ENCODE data around the gene SHMT2.

SHMT2 gene

DNA sequence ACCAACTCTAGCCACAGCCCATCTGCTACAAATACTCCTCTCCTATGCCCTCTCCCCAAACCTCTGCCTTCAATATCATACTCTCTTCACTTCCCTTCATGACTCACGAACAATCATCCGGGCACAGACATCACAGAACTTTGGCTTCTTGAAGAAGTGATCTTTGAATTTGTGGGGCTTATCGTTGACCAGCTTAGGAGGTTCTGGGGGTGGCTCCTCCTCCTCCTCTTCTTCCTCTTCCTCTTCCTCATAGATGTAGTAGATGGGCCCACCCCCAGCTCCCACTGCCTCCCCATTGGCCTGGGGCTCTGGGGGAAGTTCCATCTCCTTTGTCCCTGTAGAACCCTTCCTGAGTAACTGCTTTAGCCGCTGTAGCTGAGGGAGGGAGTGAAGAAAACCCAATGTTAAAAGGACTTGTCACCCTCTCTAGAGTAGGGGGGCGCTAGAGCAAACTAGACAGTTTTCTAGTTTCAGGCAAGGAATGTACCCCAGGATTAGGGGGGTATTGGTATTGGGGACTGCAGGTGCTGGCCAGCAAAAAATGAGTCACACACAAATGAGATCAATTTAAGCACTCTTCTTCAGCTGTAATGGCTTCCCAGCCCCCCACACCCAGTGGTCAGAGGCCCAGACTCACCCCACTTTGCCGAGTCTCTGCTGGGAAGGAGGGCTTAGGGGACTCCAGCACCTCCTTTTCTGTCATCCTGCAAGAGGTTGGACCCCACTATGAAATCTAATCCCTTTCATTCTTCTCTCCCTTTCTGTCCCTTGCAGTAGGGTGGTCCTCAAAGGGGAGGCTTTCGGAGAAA lies 19.6 kb downstream of the SHMT2 start:
- Histone ChIP-seq H3K4me3 (ENCODE audit: low read depth in 1 of 2, low read length in 2 of 2) (no peak overlapping the region), H3K4me1 (ENCODE audit: insufficient read depth, low read length) (no peaks in the 10 kb centered on the region), H3K9me3 (ENCODE audit: low read length) (no peaks in the 10 kb centered on the region), H3K27me3 (ENCODE audit: control insufficient read depth in 1 of 2, insufficient read depth in 2 of 2, low read length in 2 of 2) (peaks cover 16 to 17% of the 10 kb centered on the region in 2 donors), H3K36me3 (ENCODE audit: insufficient read depth, low read length) (no peaks in the 10 kb centered on the region), H3K27ac (ENCODE audit: low read depth, low read length) (no peak overlapping the region), H3K9ac (ENCODE audit: low read length) (no peak overlapping the region)

DNA sequence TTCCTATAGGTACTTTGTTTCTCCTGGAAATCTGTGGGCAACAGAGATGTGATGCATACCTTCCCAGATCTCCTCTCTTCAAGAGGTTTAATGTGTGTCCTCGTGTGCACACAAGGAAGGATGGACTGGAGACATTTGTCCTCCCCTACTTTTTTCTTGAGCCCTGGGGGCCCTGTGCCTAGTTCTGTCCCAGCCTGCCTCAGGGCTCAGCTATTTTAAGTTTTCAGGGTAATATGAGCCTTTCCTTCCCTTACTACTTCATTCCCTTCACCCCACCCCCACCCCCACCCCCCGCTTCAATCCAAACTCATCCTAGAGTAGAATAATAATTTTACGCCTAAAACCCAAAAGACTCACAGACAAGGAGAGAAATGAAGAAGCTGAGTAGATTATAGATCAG lies 21.0 kb downstream of the SHMT2 start:
- Histone ChIP-seq H3K4me3 (ENCODE audit: low read depth in 1 of 2, low read length in 2 of 2) (no peak overlapping the region), H3K9me3 (ENCODE audit: low read length) (no peaks in the 10 kb centered on the region), H3K4me1 (ENCODE audit: insufficient read depth, low read length) (no peaks in the 10 kb centered on the region), H3K27ac (ENCODE audit: low read depth, low read length) (no peak overlapping the region), H3K9ac (ENCODE audit: low read length) (no peak overlapping the region), H3K27me3 (ENCODE audit: control insufficient read depth in 1 of 2, insufficient read depth in 2 of 2, low read length in 2 of 2) (peaks cover 4 to 8% of the 10 kb centered on the region in 2 donors), H3K36me3 (ENCODE audit: insufficient read depth, low read length) (peaks cover 6% of the 10 kb centered on the region)

GRCh38 chr12:57250956-57251355 lies 21.4 kb downstream of the SHMT2 start, which contains the start of gene STAC3:
STAC3 (minus strand) TSS chr12:57251187; CDS start chr12:57249636, 1,551 bp downstream.
- no peak within 1 kb of the TSS for H3K27ac ChIP-seq (ENCODE audit: low read depth, low read length)
- no peaks in the 10 kb centered on the region for H3K4me1 ChIP-seq (ENCODE audit: insufficient read depth, low read length)
- peaks cover 10% of the 10 kb centered on the region for H3K36me3 ChIP-seq (ENCODE audit: insufficient read depth, low read length)
- no peak within 1 kb of the TSS for H3K9ac ChIP-seq (ENCODE audit: low read length)
- peaks cover 4 to 8% of the 10 kb centered on the region in 2 donors for H3K27me3 ChIP-seq (ENCODE audit: control insufficient read depth in 1 of 2, insufficient read depth in 2 of 2, low read length in 2 of 2)
- H3K4me3 ChIP-seq (ENCODE audit: low read depth in 1 of 2, low read length in 2 of 2), result no peak within 1 kb of the TSS
- no peaks in the 10 kb centered on the region for H3K9me3 ChIP-seq (ENCODE audit: low read length)

DNA sequence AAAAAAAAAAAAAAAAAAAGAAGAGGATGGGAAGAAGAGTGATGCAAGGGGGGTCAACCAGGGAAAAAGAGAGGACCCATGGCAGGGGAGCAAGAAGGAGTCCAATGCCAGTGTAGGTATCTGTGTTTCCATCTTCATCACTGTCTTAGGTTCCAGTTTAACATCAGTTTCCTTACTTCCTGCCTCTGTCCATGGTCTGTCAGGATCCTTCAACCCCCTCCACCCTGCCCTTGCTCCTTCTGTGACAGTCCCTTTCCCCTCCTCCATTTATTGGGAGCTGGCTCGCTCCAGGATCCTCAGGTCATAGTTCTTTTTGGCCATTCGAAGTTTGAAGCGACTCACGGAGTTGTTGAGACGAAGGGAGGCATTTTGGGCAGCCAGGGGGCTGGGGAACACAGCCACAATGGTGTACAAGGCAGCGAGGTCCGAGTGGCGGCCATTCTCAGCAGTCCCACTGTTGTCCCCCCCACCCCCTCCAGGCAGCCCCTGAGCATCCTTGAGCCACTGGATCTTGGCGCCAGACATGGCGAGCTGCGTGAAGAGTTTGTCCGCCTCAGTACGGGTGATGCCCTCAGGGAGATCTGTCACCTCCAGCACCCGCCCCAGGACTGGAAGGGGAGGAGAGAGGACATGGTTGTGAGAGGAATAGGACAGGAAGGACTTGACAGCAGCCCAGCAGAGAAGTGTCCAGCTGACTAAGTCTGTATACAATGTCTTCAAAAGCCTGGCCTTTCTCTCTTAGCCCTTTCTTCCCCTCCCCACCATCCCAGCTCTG lies 25.2 kb downstream of the SHMT2 start:
- Histone ChIP-seq H3K9ac (ENCODE audit: low read length) (no peak overlapping the region), H3K4me1 (ENCODE audit: insufficient read depth, low read length) (no peaks in the 10 kb centered on the region), H3K27me3 (ENCODE audit: control insufficient read depth in 1 of 2, insufficient read depth in 2 of 2, low read length in 2 of 2) (no peaks in the 10 kb centered on the region), H3K27ac (ENCODE audit: low read depth, low read length) (no peak overlapping the region), H3K9me3 (ENCODE audit: low read length) (no peaks in the 10 kb centered on the region), H3K4me3 (ENCODE audit: low read depth in 1 of 2, low read length in 2 of 2) (no peak overlapping the region), H3K36me3 (ENCODE audit: insufficient read depth, low read length) (peaks cover 43% of the 10 kb centered on the region)

- H3K9ac ChIP-seq (ENCODE audit: low read length), result no peak overlapping the region
- no peaks in the 10 kb centered on the region for H3K27me3 ChIP-seq (ENCODE audit: control insufficient read depth in 1 of 2, insufficient read depth in 2 of 2, low read length in 2 of 2)
- peaks cover 55% of the 10 kb centered on the region for H3K36me3 ChIP-seq (ENCODE audit: insufficient read depth, low read length)
- H3K9me3 ChIP-seq (ENCODE audit: low read length), result no peaks in the 10 kb centered on the region
- H3K4me3 ChIP-seq (ENCODE audit: low read depth in 1 of 2, low read length in 2 of 2), result no peak overlapping the region
- H3K4me1 ChIP-seq (ENCODE audit: insufficient read depth, low read length), result no peaks in the 10 kb centered on the region
- H3K27ac ChIP-seq (ENCODE audit: low read depth, low read length), result no peak overlapping the region
Observed at GRCh38 chr12:57255916-57256315, 26.4 kb downstream of the SHMT2 start.

- no peak overlapping the region for H3K27ac ChIP-seq (ENCODE audit: low read depth, low read length)
- H3K9ac ChIP-seq (ENCODE audit: low read length), result no peak overlapping the region
- H3K36me3 ChIP-seq (ENCODE audit: insufficient read depth, low read length), result peaks cover 72% of the 10 kb centered on the region
- H3K9me3 ChIP-seq (ENCODE audit: low read length), result no peaks in the 10 kb centered on the region
- no peaks in the 10 kb centered on the region for H3K27me3 ChIP-seq (ENCODE audit: control insufficient read depth in 1 of 2, insufficient read depth in 2 of 2, low read length in 2 of 2)
- no peak overlapping the region for H3K4me3 ChIP-seq (ENCODE audit: low read depth in 1 of 2, low read length in 2 of 2)
- no peaks in the 10 kb centered on the region for H3K4me1 ChIP-seq (ENCODE audit: insufficient read depth, low read length)
Observed at GRCh38 chr12:57258977-57259970, 29.8 kb downstream of the SHMT2 start.

GRCh38 chr12:57260366-57260765 lies 30.9 kb downstream of the SHMT2 start:
- no peak overlapping the region for H3K4me3 ChIP-seq (ENCODE audit: low read depth in 1 of 2, low read length in 2 of 2)
- no peaks in the 10 kb centered on the region for H3K27me3 ChIP-seq (ENCODE audit: control insufficient read depth in 1 of 2, insufficient read depth in 2 of 2, low read length in 2 of 2)
- peaks cover 3% of the 10 kb centered on the region for H3K4me1 ChIP-seq (ENCODE audit: insufficient read depth, low read length)
- H3K27ac ChIP-seq (ENCODE audit: low read depth, low read length), result no peak overlapping the region
- H3K9me3 ChIP-seq (ENCODE audit: low read length), result no peaks in the 10 kb centered on the region
- H3K9ac ChIP-seq (ENCODE audit: low read length), result no peak overlapping the region
- H3K36me3 ChIP-seq (ENCODE audit: insufficient read depth, low read length), result peaks cover 76% of the 10 kb centered on the region

DNA sequence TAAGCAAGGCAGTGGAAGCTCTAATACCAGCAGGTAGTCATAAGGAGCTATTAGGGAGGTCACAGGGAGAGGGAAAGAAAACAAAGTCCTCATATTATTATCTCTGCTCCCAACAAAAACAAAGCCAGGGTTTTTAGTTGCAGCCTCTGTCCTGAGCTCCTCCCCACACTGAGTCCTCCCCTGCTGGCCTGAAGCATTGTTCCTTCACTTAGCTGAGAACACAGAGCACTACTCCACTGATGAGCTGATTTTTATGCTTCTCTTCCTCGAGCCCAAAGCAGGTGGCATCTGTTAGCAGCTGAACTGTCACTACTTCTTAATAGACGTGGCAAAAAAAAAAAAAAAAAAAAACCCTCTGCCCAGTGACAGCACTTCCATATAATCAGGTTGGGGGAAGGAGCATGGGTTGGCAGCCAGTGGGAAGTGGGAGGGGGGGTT lies 31.9 kb downstream of the SHMT2 start:
- Histone ChIP-seq H3K27ac (ENCODE audit: low read depth, low read length) (no peak overlapping the region), H3K4me1 (ENCODE audit: insufficient read depth, low read length) (peaks cover 3% of the 10 kb centered on the region), H3K4me3 (ENCODE audit: low read depth in 1 of 2, low read length in 2 of 2) (no peak overlapping the region), H3K9me3 (ENCODE audit: low read length) (no peaks in the 10 kb centered on the region), H3K36me3 (ENCODE audit: insufficient read depth, low read length) (peaks cover 70% of the 10 kb centered on the region), H3K27me3 (ENCODE audit: control insufficient read depth in 1 of 2, insufficient read depth in 2 of 2, low read length in 2 of 2) (no peaks in the 10 kb centered on the region), H3K9ac (ENCODE audit: low read length) (no peak overlapping the region)

DNA sequence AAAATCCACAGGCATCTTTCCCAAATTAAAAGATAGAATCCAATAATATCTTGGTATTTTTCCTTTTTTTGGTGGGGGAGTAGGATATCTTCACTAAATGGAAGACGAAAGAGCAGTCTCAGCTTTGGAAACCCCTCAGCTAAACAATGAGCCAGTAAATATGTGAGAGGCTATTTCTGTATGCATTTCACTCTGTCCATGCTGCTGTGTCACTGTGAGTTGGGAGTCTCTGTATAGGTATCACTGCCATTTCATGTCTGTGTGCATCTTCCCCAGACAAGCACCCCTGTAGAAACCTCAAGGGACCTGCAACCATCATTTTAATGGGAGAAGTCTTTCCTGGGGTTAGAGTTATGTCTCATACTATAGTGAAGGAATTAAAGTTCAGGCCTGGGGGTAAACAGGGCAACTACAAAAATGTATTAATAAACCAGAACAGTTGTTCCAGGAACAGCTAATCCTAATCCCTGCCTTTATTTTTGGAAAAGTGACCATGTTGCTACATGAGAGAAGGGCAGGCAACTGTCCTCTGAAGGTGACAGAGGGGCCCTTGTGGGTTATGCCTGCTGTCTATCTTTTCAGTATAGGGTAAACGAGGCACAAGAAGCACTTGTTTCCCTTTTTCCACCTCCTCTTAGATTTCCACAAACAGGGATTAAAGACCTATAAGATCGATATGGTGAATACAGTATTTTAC lies 32.8 kb downstream of the SHMT2 start:
- peaks cover 3% of the 10 kb centered on the region for H3K4me1 ChIP-seq (ENCODE audit: insufficient read depth, low read length)
- no peak overlapping the region for H3K27ac ChIP-seq (ENCODE audit: low read depth, low read length)
- H3K9ac ChIP-seq (ENCODE audit: low read length), result no peak overlapping the region
- H3K4me3 ChIP-seq (ENCODE audit: low read depth in 1 of 2, low read length in 2 of 2), result no peak overlapping the region
- H3K36me3 ChIP-seq (ENCODE audit: insufficient read depth, low read length), result peaks cover 71% of the 10 kb centered on the region
- no peaks in the 10 kb centered on the region for H3K9me3 ChIP-seq (ENCODE audit: low read length)
- H3K27me3 ChIP-seq (ENCODE audit: control insufficient read depth in 1 of 2, insufficient read depth in 2 of 2, low read length in 2 of 2), result no peaks in the 10 kb centered on the region

DNA sequence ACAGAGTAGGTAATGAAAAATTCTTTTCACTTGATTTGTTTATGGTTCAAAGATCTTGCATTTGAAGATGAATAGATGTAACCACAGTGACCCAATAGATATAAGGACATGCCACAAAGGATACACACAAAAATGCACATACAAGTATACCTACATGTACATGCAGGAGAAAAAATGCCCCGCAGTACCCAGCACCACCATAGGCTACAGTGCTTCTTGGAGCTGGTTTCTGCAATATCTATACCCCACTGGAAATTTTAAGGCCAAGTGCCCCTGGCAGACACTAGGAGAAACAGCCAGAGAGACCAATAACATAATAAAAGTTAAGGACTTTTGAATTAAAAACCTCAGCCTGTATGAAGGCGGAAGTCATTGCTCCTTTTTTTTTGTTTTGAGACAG lies 33.6 kb downstream of the SHMT2 start:
- H3K36me3 ChIP-seq (ENCODE audit: insufficient read depth, low read length), result peaks cover 70% of the 10 kb centered on the region
- H3K4me1 ChIP-seq (ENCODE audit: insufficient read depth, low read length), result peaks cover 3% of the 10 kb centered on the region
- no peak overlapping the region for H3K4me3 ChIP-seq (ENCODE audit: low read depth in 1 of 2, low read length in 2 of 2)
- H3K27me3 ChIP-seq (ENCODE audit: control insufficient read depth in 1 of 2, insufficient read depth in 2 of 2, low read length in 2 of 2), result no peaks in the 10 kb centered on the region
- H3K27ac ChIP-seq (ENCODE audit: low read depth, low read length), result no peak overlapping the region
- H3K9ac ChIP-seq (ENCODE audit: low read length), result no peak overlapping the region
- H3K9me3 ChIP-seq (ENCODE audit: low read length), result no peaks in the 10 kb centered on the region
